Gastrocnemius medialis (tissue), 4 donors: Measurements from ENCODE around the gene DHDH.

Experiments used
- POLR2A ChIP-seq, 2 donors: fragments of 450-650 bp; IDR thresholded peaks; one replicate each; pipeline ENCODE4 v1.6.1; 2017; ENCODE audit warnings: antibody characterized with exemption in 2 of 2, mild to moderate bottlenecking in 2 of 2, moderate library complexity in 2 of 2
- TF ChIP-seq, protein P1 (sequence below), 5 experiments: fragments of 450-650 bp in 3 of 5; fragments of 200-600 bp in 2 of 5; sonication (generic) in 2 of 5; IDR thresholded peaks in 4 of 5; conservative IDR thresholded peaks in 1 of 5; 1 replicate in 4 of 5; 2 replicates in 1 of 5; pipeline ENCODE4 v1.5.1; 2016 to 2019; ENCODE audit warnings: antibody characterized with exemption in 5 of 5, mild to moderate bottlenecking in 3 of 5, moderate library complexity in 3 of 5

DNA sequence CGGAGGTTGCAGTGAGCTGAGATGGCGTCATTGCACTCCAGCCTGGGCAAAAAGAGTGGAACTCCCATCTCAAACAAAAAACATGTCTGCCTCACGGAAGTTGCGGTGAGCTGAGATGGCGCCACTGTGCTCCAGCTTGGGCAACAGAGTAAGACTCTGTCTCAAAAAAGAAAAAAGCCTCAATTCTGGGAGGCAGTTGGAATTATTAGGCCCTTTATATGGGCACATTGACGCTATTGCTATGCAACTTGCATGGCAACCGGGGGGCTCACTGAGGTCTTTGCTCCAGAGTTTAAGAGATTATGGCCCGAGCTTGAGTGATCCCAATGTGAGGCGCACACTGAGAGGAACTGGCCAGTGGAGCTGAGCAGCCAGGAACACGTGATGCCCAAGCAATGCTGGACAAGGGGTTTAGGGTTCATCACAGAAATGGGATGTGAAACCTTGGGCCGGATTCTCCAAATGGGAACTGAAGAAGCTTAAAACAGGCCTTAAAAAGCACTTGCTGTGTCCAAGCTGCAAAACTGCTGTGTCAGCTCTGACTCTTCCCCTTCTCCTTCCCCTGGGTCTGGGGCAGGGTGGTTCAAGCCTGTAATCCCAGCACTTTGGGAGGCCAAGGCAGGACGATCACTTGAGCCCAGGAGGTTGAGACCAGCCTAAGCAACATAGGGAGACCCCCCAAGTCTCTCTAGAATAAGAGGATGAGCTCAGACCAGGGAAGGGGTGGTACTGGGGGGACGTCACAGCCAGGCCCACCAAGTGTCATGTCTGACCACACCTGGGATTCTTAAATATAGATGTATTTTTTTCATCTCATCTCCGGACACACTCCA lies 34.1 kb downstream of the DHDH start:
- TF ChIP-seq, protein P1, sequence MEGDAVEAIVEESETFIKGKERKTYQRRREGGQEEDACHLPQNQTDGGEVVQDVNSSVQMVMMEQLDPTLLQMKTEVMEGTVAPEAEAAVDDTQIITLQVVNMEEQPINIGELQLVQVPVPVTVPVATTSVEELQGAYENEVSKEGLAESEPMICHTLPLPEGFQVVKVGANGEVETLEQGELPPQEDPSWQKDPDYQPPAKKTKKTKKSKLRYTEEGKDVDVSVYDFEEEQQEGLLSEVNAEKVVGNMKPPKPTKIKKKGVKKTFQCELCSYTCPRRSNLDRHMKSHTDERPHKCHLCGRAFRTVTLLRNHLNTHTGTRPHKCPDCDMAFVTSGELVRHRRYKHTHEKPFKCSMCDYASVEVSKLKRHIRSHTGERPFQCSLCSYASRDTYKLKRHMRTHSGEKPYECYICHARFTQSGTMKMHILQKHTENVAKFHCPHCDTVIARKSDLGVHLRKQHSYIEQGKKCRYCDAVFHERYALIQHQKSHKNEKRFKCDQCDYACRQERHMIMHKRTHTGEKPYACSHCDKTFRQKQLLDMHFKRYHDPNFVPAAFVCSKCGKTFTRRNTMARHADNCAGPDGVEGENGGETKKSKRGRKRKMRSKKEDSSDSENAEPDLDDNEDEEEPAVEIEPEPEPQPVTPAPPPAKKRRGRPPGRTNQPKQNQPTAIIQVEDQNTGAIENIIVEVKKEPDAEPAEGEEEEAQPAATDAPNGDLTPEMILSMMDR (IDR thresholded peaks at IDR 0.05 in 4 of 5, conservative IDR thresholded peaks at IDR 0.05 in 1 of 5): no peak
- peak in 1 of 2 donors; percentile 13 for TF ChIP-seq POLR2A (IDR thresholded peaks at IDR 0.05)
